Liver (tissue), 9 donors: ENCODE measurements around the gene TMF1. TPM values are rescaled to one million over a fixed set of nuclear protein-coding genes. Genes with fewer than 3 reads are reported as not detected.

ENCODE experiments used
- DNase-seq: peaks from one replicate; pipeline ENCODE4 v3.0.0-alpha.2; 2017; ENCODE audit warnings: low spot score
- H3K27ac ChIP-seq, 2 donors: one replicate each; pipeline ENCODE4 v1.7.0; 2013; ENCODE audit warnings: inconsistent platforms in 2 of 2, low read length in 2 of 2, control low read depth in 1 of 2, low read depth in 1 of 2, mild to moderate bottlenecking in 1 of 2
- H3K27me3 ChIP-seq, 4 donors: one replicate each; pipeline versions ENCODE4 v1.6.1 to v1.7.0; 2013; ENCODE audit warnings: low read length in 3 of 4, inconsistent platforms in 1 of 4, mild to moderate bottlenecking in 1 of 4, moderate library complexity in 1 of 4; ENCODE audit not compliant: control insufficient read depth in 4 of 4, insufficient read depth in 4 of 4
- H3K36me3 ChIP-seq, 4 donors: one replicate each; pipeline versions ENCODE4 v1.6.1 to v1.7.0; 2013; ENCODE audit warnings: low read length in 3 of 4, mild to moderate bottlenecking in 3 of 4, low read depth in 1 of 4, moderate library complexity in 1 of 4; ENCODE audit not compliant: control insufficient read depth in 4 of 4, insufficient read depth in 3 of 4
- H3K4me1 ChIP-seq, 4 donors: one replicate each; pipeline versions ENCODE4 v1.6.1 to v1.7.0; 2013; ENCODE audit warnings: low read length in 3 of 4, mild to moderate bottlenecking in 3 of 4, moderate library complexity in 1 of 4; ENCODE audit not compliant: control insufficient read depth in 4 of 4, insufficient read depth in 4 of 4
- H3K4me3 ChIP-seq, 3 donors: one replicate each; pipeline versions ENCODE4 v1.6.1 to v1.7.0; 2013; ENCODE audit warnings: low read length in 3 of 3, control low read depth in 1 of 3, low read depth in 1 of 3, mild to moderate bottlenecking in 1 of 3
- H3K9ac ChIP-seq, 2 donors: one replicate each; pipeline ENCODE4 v1.7.0; 2013; ENCODE audit warnings: low read length in 2 of 2, mild to moderate bottlenecking in 2 of 2, moderate library complexity in 2 of 2, control low read depth in 1 of 2, low read depth in 1 of 2
- H3K9me3 ChIP-seq, 4 donors: one replicate each; pipeline versions ENCODE4 v1.6.1 to v1.7.0; 2013; ENCODE audit warnings: low read length in 3 of 4; ENCODE audit not compliant: control insufficient read depth in 4 of 4
- ATF3 ChIP-seq: IDR thresholded peaks from 2 replicates; pipeline ENCODE4 v1.6.1; 2016; ENCODE audit warnings: antibody characterized with exemption
- CTCF ChIP-seq: fragments of 150-350 bp; IDR thresholded peaks from 2 replicates; pipeline ENCODE4 v1.5.1; 2017; ENCODE audit warnings: improper control_type of control experiment, low read depth, low read length; ENCODE audit not compliant: missing input control
- EGR1 ChIP-seq, 2 donors: IDR thresholded peaks; 2 replicates each; pipeline ENCODE4 v1.6.1; 2016 to 2018; ENCODE audit warnings: antibody characterized with exemption in 2 of 2, low read depth in 2 of 2
- FOXA1 ChIP-seq: IDR thresholded peaks from 2 replicates; pipeline ENCODE4 v1.6.1; 2016; ENCODE audit warnings: antibody characterized with exemption
- FOXA2 ChIP-seq: IDR thresholded peaks from 2 replicates; pipeline ENCODE4 v1.6.1; 2016; ENCODE audit warnings: antibody characterized with exemption
- GABPA ChIP-seq, 2 donors: IDR thresholded peaks in 1 of 2; conservative IDR thresholded peaks in 1 of 2; 2 replicates each; pipeline ENCODE4 v1.6.1; 2016; ENCODE audit warnings: antibody characterized with exemption in 2 of 2, mild to moderate bottlenecking in 1 of 2, moderate library complexity in 1 of 2
- HNF4A ChIP-seq, 2 donors: conservative IDR thresholded peaks; 2 replicates each; pipeline ENCODE4 v1.6.1; 2016; ENCODE audit warnings: antibody characterized with exemption in 2 of 2, mild to moderate bottlenecking in 2 of 2
- HNF4G ChIP-seq: IDR thresholded peaks from 2 replicates; pipeline ENCODE4 v1.6.1; 2016; ENCODE audit warnings: antibody characterized with exemption
- JUND ChIP-seq, 2 donors: IDR thresholded peaks; 2 replicates each; pipeline ENCODE4 v1.6.1; 2016; ENCODE audit warnings: antibody characterized with exemption in 2 of 2
- MAX ChIP-seq: IDR thresholded peaks from 2 replicates; pipeline ENCODE4 v1.6.1; 2016; ENCODE audit warnings: antibody characterized with exemption
- NR2F2 ChIP-seq: IDR thresholded peaks from 2 replicates; pipeline ENCODE4 v1.6.1; 2016; ENCODE audit warnings: antibody characterized with exemption
- RAD21 ChIP-seq, 2 donors: IDR thresholded peaks; 2 replicates each; pipeline ENCODE4 v1.6.1; 2016; ENCODE audit warnings: antibody characterized with exemption in 2 of 2, mild to moderate bottlenecking in 2 of 2
- REST ChIP-seq: IDR thresholded peaks from 2 replicates; pipeline ENCODE4 v1.6.1; 2016; ENCODE audit warnings: antibody characterized with exemption, mild to moderate bottlenecking
- RXRA ChIP-seq, 2 donors: IDR thresholded peaks; 2 replicates each; pipeline ENCODE4 v1.6.1; 2017 to 2018; ENCODE audit warnings: antibody characterized with exemption in 2 of 2, mild to moderate bottlenecking in 1 of 2
- SP1 ChIP-seq: IDR thresholded peaks from 2 replicates; pipeline ENCODE4 v1.6.1; 2018; ENCODE audit warnings: antibody characterized with exemption, mild to moderate bottlenecking
- TAF1 ChIP-seq: conservative IDR thresholded peaks from 2 replicates; pipeline ENCODE4 v1.6.1; 2016; ENCODE audit warnings: antibody characterized with exemption, mild to moderate bottlenecking
- YY1 ChIP-seq: IDR thresholded peaks from 2 replicates; pipeline ENCODE4 v1.6.1; 2016; ENCODE audit warnings: antibody characterized with exemption, mild to moderate bottlenecking
- ZBTB33 ChIP-seq: IDR thresholded peaks from 2 replicates; pipeline ENCODE4 v1.6.1; 2016; ENCODE audit warnings: antibody characterized with exemption
- WGBS: extraction: QIAGEN DNeasy Blood & Tissue Kit; methylation state at CpG from one replicate; pipeline ENCODE4 v1.1.7; 2013; 5-methylcytosine and 5-hydroxymethylcytosine counted together
- polyA plus RNA-seq, 2 donors: library from polyadenylated mRNA; stranded (reverse) in 1 of 2; unstranded in 1 of 2; fragments of 200-250 nt in 1 of 2; fragments of >200 nt in 1 of 2; fragmentation: Nextera tagmentation in 1 of 2; extraction: Ambion mirVana in 1 of 2; gene quantifications; one replicate each; pipeline versions ENCODE4 v1.2.1 to v1.2.3, GENCODE V29; 2013 to 2015
- total RNA-seq, 2 donors: library from RNA; depleted of rRNA; stranded (reverse); fragments of >200 nt; gene quantifications; one replicate each; pipeline ENCODE4 v1.2.3, GENCODE V29; 2014
- donor health status: healthy.
- donor health status: healthy.
- donor health status: healthy.
- donor health status: healthy.
- donor health status: healthy.

TMF1 gene
- total and polyA plus RNA-seq, 4 donors: 5.5 to 19.4 (median 8.6) TPM

GRCh38 chr3:69005071-69005790 is 46.9 kb downstream of the TMF1 start:
- no peaks in the 10 kb centered on the region for H3K4me1 ChIP-seq
- no peak for DNase-seq
- peaks cover 3 to 17% (median 5%) of the 10 kb centered on the region in 4 donors for H3K36me3 ChIP-seq
- no peak overlapping the region for H3K4me3 ChIP-seq
- TF ChIP-seq RXRA (IDR thresholded peaks at IDR 0.05): no peak
- no peak for TF ChIP-seq MAX
- no peak for TF ChIP-seq GABPA (IDR thresholded peaks at IDR 0.05 in 1 of 2, conservative IDR thresholded peaks at IDR 0.05 in 1 of 2)
- no peak for TF ChIP-seq ATF3
- TF ChIP-seq FOXA2: no peak
- TF ChIP-seq TAF1: no peak
- TF ChIP-seq YY1: no peak
- TF ChIP-seq JUND (IDR thresholded peaks at IDR 0.05): no peak
- TF ChIP-seq SP1: no peak
- TF ChIP-seq EGR1 (IDR thresholded peaks at IDR 0.05; ENCODE audit: low read depth in 2 of 2): no peak
- no peak for TF ChIP-seq ZBTB33
- no peak for TF ChIP-seq FOXA1
- no peak for TF ChIP-seq NR2F2
- no peak for TF ChIP-seq HNF4A (conservative IDR thresholded peaks at IDR 0.05)
- no peak for TF ChIP-seq CTCF
- TF ChIP-seq HNF4G: no peak
- no peak for TF ChIP-seq RAD21 (IDR thresholded peaks at IDR 0.05)
- no peak for TF ChIP-seq REST
- H3K9ac ChIP-seq: no peak overlapping the region
- 91% methylated on average over 6 of the region's 6 CpGs for WGBS
- no peak overlapping the region for H3K27ac ChIP-seq
- H3K9me3 ChIP-seq: no peaks in the 10 kb centered on the region
- H3K27me3 ChIP-seq: no peaks in the 10 kb centered on the region
